ENCODE measurements around the gene GPS1. TPM values are rescaled to one million over a fixed set of nuclear protein-coding genes. Genes with fewer than 3 reads are reported as not detected.

GPS1 gene
- polyA plus RNA-seq, 1 of the 3 experiments (the other 2 are of a cell fraction): 264 TPM

- Histone ChIP-seq H3F3A (replicated peaks; ENCODE audit: insufficient read depth) (peaks cover 18% of the 10 kb centered on the region), H3K4me2 (peak overlapping the region; percentile 100), H3K27me3 (ENCODE audit: insufficient read depth) (no peaks in the 10 kb centered on the region), H4K20me1 (ENCODE audit: insufficient read depth) (no peaks in the 10 kb centered on the region), H3K4me3 (ENCODE audit: low read depth in 2 of 2, low read length in 1 of 2) (peak overlapping the region; percentile 81 to 95), H3K36me3 (replicated peaks in 1 of 2; ENCODE audit: control insufficient read depth in 1 of 2, insufficient read depth in 2 of 2, low read length in 1 of 2) (peaks cover 16 to 45% of the 10 kb centered on the region in 2 experiments), H3K9me3 (no peaks in the 10 kb centered on the region), H3K79me2 (ENCODE audit: insufficient read depth) (peaks cover 26% of the 10 kb centered on the region), H3K27ac (ENCODE audit: low read depth in 2 of 2, low read length in 1 of 2) (no peak overlapping the region), H2AFZ (ENCODE audit: low read depth) (no peak overlapping the region), H3K4me1 (ENCODE audit: control insufficient read depth in 1 of 2, insufficient read depth in 2 of 2, low read depth in 1 of 2, low read length in 1 of 2) (peaks cover 12 to 21% of the 10 kb centered on the region in 2 experiments; a peak in 2 of 4 replicates), H3K9me2 (no peaks in the 10 kb centered on the region), H3K9ac (peak overlapping the region; percentile 89)
- 28% methylated on average over 21 of the region's 36 CpGs for WGBS (ENCODE audit: low lambda C conversion rate)
- TF ChIP-seq FOXM1 (IDR thresholded peaks at IDR 0.05; ENCODE audit: low read depth) (no peak), NRF1 (IDR thresholded peaks at IDR 0.05; ENCODE audit: low read depth, low read length) (no peak), SIN3A (IDR thresholded peaks at IDR 0.05; ENCODE audit: borderline replicate concordance, low read depth, low read length) (no peak), FOXJ3 (CRISPR knock-in tag; IDR thresholded peaks at IDR 0.05) (no peak), JUND (IDR thresholded peaks at IDR 0.05) (no peak), MEF2A (IDR thresholded peaks at IDR 0.05; ENCODE audit: borderline replicate concordance, low read depth) (no peak)
- no peak for DNase-seq
- CTCF ChIA-PET: interaction anchor here (1.2 to 8.0 kb wide), 6 partner anchors 8 to 43 kb away, joined by 3 to 47 read pairs (median 6); partner anchors contain the start of genes DCXR, GPS1, RAC3 and RFNG
- POLR2A ChIA-PET: interaction anchor here (0.6 kb wide), 1 partner anchor 34 kb away, joined by 3 read pairs; no protein-coding TSS in a partner anchor
These were observed 12.9 kb downstream of the GPS1 start for GRCh38 chr17:82064433-82065192.

GRCh38 chr17:82065193-82065637 lies 13.5 kb downstream of the GPS1 start:
- Histone ChIP-seq H3K9me2 (no peaks in the 10 kb centered on the region), H3K9ac (peak overlapping the region; percentile 89), H3K79me2 (ENCODE audit: insufficient read depth) (peaks cover 26% of the 10 kb centered on the region), H2AFZ (ENCODE audit: low read depth) (no peak overlapping the region), H3F3A (replicated peaks; ENCODE audit: insufficient read depth) (peaks cover 12% of the 10 kb centered on the region), H3K4me1 (ENCODE audit: control insufficient read depth in 1 of 2, insufficient read depth in 2 of 2, low read depth in 1 of 2, low read length in 1 of 2) (peaks cover 12 to 21% of the 10 kb centered on the region in 2 experiments; a peak in 2 of 4 replicates), H3K9me3 (no peaks in the 10 kb centered on the region), H3K4me2 (peak overlapping the region; percentile 100), H4K20me1 (ENCODE audit: insufficient read depth) (no peaks in the 10 kb centered on the region), H3K27ac (ENCODE audit: low read depth in 2 of 2, low read length in 1 of 2) (peak overlapping the region in 1 of 2 experiments; percentile 24; a peak in 1 of 4 replicates), H3K36me3 (replicated peaks in 1 of 2; ENCODE audit: control insufficient read depth in 1 of 2, insufficient read depth in 2 of 2, low read length in 1 of 2) (peaks cover 12 to 39% of the 10 kb centered on the region in 2 experiments), H3K27me3 (ENCODE audit: insufficient read depth) (no peaks in the 10 kb centered on the region), H3K4me3 (ENCODE audit: low read depth in 2 of 2, low read length in 1 of 2) (peak overlapping the region; percentile 81 to 95)
- TF ChIP-seq ELF1 (IDR thresholded peaks at IDR 0.05) (no peak), SIN3A (IDR thresholded peaks at IDR 0.05; ENCODE audit: borderline replicate concordance, low read depth, low read length) (0 out of 2 replicates have a peak, but pooled peaks have one; percentile 56), MXI1 (IDR thresholded peaks at IDR 0.05; ENCODE audit: low read depth, low read length) (peak; percentile 90), CHD2 (IDR thresholded peaks at IDR 0.05; ENCODE audit: low read length, partially characterized antibody) (peak; percentile 71)
- TF ChIP-seq, protein P1, sequence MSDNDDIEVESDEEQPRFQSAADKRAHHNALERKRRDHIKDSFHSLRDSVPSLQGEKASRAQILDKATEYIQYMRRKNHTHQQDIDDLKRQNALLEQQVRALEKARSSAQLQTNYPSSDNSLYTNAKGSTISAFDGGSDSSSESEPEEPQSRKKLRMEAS (IDR thresholded peaks at IDR 0.05; ENCODE audit: low read depth): peak; percentile 38; the same call in 1 of the 2 replicates
- DNase-seq: no peak
- CTCF ChIA-PET: interaction anchor here (0.7 to 8.0 kb wide), 7 partner anchors 9 to 90 kb away, joined by 3 to 47 read pairs (median 4); partner anchors contain the start of genes DCXR, GPS1, RAC3 and RFNG
- 2% methylated on average over 18 of the region's 47 CpGs for WGBS (ENCODE audit: low lambda C conversion rate)
- POLR2A ChIA-PET: interaction anchor here (0.6 to 1.0 kb wide), 3 partner anchors 13 to 34 kb away, joined by 3 read pairs; partner anchors contain the start of gene DCXR

Measured in SK-N-SH (cell line).